ENCODE data around the gene CAMK4. TPM values are rescaled to one million over a fixed set of nuclear protein-coding genes. Genes with fewer than 3 reads are reported as not detected.

CAMK4 gene
- total and polyA plus RNA-seq, 9 of the 15 experiments (the other 6 are each of a cell fraction or from before 2014, with no cell fraction given) = 0.35 TPM; not detected in 8

- BruUV-seq (replicated peaks) = no TSS peak
- no peaks in the 10 kb centered on the region for H4K20me1 ChIP-seq (replicated peaks; ENCODE audit: control insufficient read depth, insufficient read depth, low read length)
- H3K79me2 ChIP-seq (ENCODE audit: control insufficient read depth, insufficient read depth, low read length) = no peaks in the 10 kb centered on the region
- FAIRE-seq = no peak
- H3K4me1 ChIP-seq (replicated peaks in 1 of 2; ENCODE audit: control insufficient read depth in 2 of 2, insufficient read depth in 2 of 2, low read length in 2 of 2) = no peaks in the 10 kb centered on the region
- no peaks in the 10 kb centered on the region for H3K36me3 ChIP-seq (ENCODE audit: control insufficient read depth, insufficient read depth, low read length)
- H3K9me3 ChIP-seq (replicated peaks; ENCODE audit: control insufficient read depth, insufficient read depth, low read depth, low read length) = no peaks in the 10 kb centered on the region
- H2AFZ ChIP-seq (ENCODE audit: low read depth, low read length) = no peak overlapping the region
- TF ChIP-seq HOXB6 (CRISPR knock-in tag; IDR thresholded peaks at IDR 0.05; ENCODE audit: borderline replicate concordance) (no peak), ZNF143 (CRISPR knock-in tag; IDR thresholded peaks at IDR 0.05) (no peak), JUND (IDR thresholded peaks at IDR 0.05; ENCODE audit: borderline replicate concordance, low read depth, low read length) (no peak), JUND (tag; IDR thresholded peaks at IDR 0.05; ENCODE audit: borderline replicate concordance, low read depth, low read length) (no peak), PRPF4 (IDR thresholded peaks at IDR 0.05; ENCODE audit: insufficient read depth, low read depth, low read length, poor library complexity, severe bottlenecking) (no peak), PYGO2 (tag; IDR thresholded peaks at IDR 0.05) (no peak), TEAD2 (tag; IDR thresholded peaks at IDR 0.05) (no peak), ZNF696 (CRISPR knock-in tag; conservative IDR thresholded peaks at IDR 0.05) (no peak), THAP12 (CRISPR knock-in tag; IDR thresholded peaks at IDR 0.05) (no peak), GMEB1 (CRISPR knock-in tag; IDR thresholded peaks at IDR 0.05) (no peak), CHD1 (IDR thresholded peaks at IDR 0.05; ENCODE audit: low read length) (no peak), POU5F1 (IDR thresholded peaks at IDR 0.05; ENCODE audit: borderline replicate concordance, low read depth, low read length, partially characterized antibody) (no peak), TFAM (CRISPR knock-in tag; conservative IDR thresholded peaks at IDR 0.05) (no peak), NR0B1 (IDR thresholded peaks at IDR 0.05; ENCODE audit: partially characterized antibody) (no peak), WHSC1 (IDR thresholded peaks at IDR 0.05; ENCODE audit: low read length) (no peak), ZC3H8 (IDR thresholded peaks at IDR 0.05) (no peak), CBX3 (IDR thresholded peaks at IDR 0.05; ENCODE audit: borderline replicate concordance in 1 of 2, low read length in 2 of 2) (no peak), SP1 (CRISPR knock-in tag; IDR thresholded peaks at IDR 0.05) (no peak)
- 0% methylated on average over 2 of the region's 2 CpGs for WGBS (ENCODE audit: insufficient coverage, low coverage, missing lambda C conversion rate)
- H3K9me1 ChIP-seq (ENCODE audit: control insufficient read depth, insufficient read depth, low read length) = no peaks in the 10 kb centered on the region
- CTCF ChIA-PET (ENCODE audit: low intra/inter-chr PET ratio) = no interaction called here
- no peak overlapping the region for H3K4me3 ChIP-seq
- no peak overlapping the region for H3K27ac ChIP-seq (ENCODE audit: extremely low read depth, low read depth, low read length)
- POLR2A ChIA-PET = no interaction called here
- in situ Hi-C loops (cut with MboI) (no loop called here), intact Hi-C loops (cut with micrococcal nuclease) (no loop called here)
- no peak overlapping the region for H3K4me2 ChIP-seq (ENCODE audit: insufficient read depth, low read length)
- no peak for ATAC-seq
- DNase-seq (ENCODE audit: extremely low read depth in 1 of 4, low spot score in 3 of 4) = no peak
- peaks cover 0 to 8% of the 10 kb centered on the region in 2 experiments; a peak in 4 of 5 replicates for H3K27me3 ChIP-seq (ENCODE audit: control insufficient read depth in 2 of 2, insufficient read depth in 2 of 2, low read length in 2 of 2)
- H3K9ac ChIP-seq (ENCODE audit: insufficient read depth in 1 of 2, low read depth in 2 of 2, low read length in 2 of 2) = no peak overlapping the region
Measured at GRCh38 chr5:111454776-111455175, 230.6 kb downstream of the CAMK4 start.
